Measurements from ENCODE around the gene S100B. TPM values are rescaled to one million over a fixed set of nuclear protein-coding genes. Genes with fewer than 3 reads are reported as not detected.

S100B gene
- total and polyA plus RNA-seq, 5 experiments from 2014 or later = 73.4 to 271 (median 92.4) TPM

DNA sequence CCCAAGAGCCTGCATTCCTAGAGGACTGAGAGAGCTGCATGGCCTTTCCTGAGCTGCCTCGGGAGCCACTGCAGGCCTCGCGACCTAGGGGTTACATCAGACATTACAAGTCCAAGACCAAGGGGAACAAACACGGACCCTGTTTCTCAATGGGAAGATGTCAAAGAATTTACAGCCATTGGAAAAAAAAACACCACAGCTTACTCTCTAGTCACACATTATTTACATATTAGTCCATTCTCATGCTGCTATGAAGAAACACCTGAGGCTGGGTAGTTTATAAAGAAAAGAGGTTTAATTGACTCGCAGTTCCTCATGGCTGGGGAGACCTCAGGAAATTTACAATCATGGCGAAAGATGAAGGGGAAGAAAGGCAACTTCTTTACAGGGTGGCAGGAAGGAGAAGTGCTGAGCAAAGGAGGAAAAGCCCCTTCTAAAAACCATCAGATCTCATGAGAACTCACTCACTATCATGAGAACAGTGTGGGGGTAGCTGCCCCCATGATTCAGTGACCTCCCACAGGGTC, 22.2 kb upstream of the S100B start:
- no peak for ATAC-seq

DNA sequence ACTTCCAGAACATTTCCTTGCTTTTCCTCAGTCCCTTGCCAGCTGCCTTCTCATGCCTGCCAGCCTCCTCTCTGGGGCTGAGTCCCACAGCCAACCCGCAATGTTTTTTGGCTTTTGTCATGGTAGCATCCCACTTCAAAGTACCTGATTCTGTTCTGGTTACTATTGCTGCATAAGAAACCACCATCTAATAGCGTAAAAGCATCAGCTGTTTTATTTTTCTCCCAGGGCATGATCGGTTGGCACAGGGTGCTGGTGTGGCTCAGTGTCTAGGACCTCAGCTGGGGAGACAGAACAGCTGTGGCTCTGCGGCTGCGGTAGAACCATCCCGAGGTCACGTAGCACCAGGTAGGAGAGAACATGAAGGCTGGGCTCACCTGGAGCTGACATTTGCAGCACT, 21.7 kb upstream of the S100B start:
- DNase-seq = peak in 8 of 10 donors; percentile 58 to 88 (median 76)
- peak; percentile 67 to 74 for ATAC-seq
- POLR2A ChIA-PET = interaction anchor here (1.3 to 10.8 kb wide), 10 partner anchors 8 to 168 kb away, joined by 3 to 265 read pairs (median 8); partner anchors contain the start of genes DIP2A, PRMT2 and S100B
- peaks cover 0 to 16% (median 3%) of the 10 kb centered on the region in 9 donors for H3K9me3 Mint-ChIP-seq
- H3K4me1 Mint-ChIP-seq = peaks cover 32 to 85% (median 68%) of the 10 kb centered on the region in 4 donors
- no peaks in the 10 kb centered on the region for H3K27me3 Mint-ChIP-seq
- peak overlapping the region; percentile 75 to 98 (median 96) for H3K27ac Mint-ChIP-seq
- peaks cover 0 to 14% (median 4%) of the 10 kb centered on the region in 3 donors for H3K36me3 Mint-ChIP-seq
- peak overlapping the region; percentile 13 to 84 (median 72) for H3K4me3 Mint-ChIP-seq

More for the DNA sequence above, 22.2 kb upstream of the S100B start:
- Mint-ChIP-seq H3K4me1 (peaks cover 30 to 82% (median 64%) of the 10 kb centered on the region in 4 donors), H3K36me3 (peaks cover 0 to 14% (median 4%) of the 10 kb centered on the region in 3 donors), H3K9me3 (peaks cover 0 to 16% (median 3%) of the 10 kb centered on the region in 9 donors), H3K4me3 (peak overlapping the region in 8 of 10 donors; percentile 64 to 84 (median 76)), H3K27me3 (no peaks in the 10 kb centered on the region), H3K27ac (peak overlapping the region; percentile 75 to 98 (median 96))
- POLR2A ChIA-PET = interaction anchor here (0.6 to 10.8 kb wide), 13 partner anchors 9 to 168 kb away, joined by 3 to 265 read pairs (median 6); partner anchors contain the start of genes DIP2A, PRMT2 and S100B
- DNase-seq = no peak

DNA sequence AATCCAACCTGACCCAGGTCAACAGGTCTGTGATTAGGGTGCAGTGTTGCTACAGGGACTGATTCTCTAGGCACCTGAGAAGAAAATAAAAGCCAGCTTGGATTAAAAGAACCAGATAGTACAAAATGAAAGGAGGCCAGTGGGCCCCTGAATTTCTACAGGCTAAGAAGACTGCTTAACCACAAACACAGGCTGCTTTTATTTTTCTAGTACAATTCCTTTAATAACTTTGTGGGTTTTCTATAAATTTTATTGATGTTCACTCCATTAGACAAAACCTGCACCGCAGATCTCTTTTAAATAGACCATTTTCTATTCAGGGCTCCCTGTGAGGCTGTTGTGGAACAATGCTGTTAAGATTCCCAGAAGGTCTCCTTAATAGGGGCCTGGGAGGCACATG, 20.9 kb upstream of the S100B start:
- no peak for ATAC-seq
- Mint-ChIP-seq H3K9me3 (peaks cover 0 to 16% (median 3%) of the 10 kb centered on the region in 9 donors), H3K4me1 (peaks cover 33 to 85% (median 71%) of the 10 kb centered on the region in 4 donors), H3K36me3 (peaks cover 0 to 14% (median 4%) of the 10 kb centered on the region in 3 donors), H3K27ac (peak overlapping the region; percentile 75 to 98 (median 96)), H3K4me3 (peak overlapping the region in 6 of 10 donors; percentile 8 to 77 (median 68)), H3K27me3 (no peaks in the 10 kb centered on the region)
- POLR2A ChIA-PET = interaction anchor here (1.3 to 10.8 kb wide), 5 partner anchors 10 to 94 kb away, joined by 3 to 265 read pairs (median 11); partner anchors contain the start of genes PRMT2 and S100B
- DNase-seq = no peak

DNA sequence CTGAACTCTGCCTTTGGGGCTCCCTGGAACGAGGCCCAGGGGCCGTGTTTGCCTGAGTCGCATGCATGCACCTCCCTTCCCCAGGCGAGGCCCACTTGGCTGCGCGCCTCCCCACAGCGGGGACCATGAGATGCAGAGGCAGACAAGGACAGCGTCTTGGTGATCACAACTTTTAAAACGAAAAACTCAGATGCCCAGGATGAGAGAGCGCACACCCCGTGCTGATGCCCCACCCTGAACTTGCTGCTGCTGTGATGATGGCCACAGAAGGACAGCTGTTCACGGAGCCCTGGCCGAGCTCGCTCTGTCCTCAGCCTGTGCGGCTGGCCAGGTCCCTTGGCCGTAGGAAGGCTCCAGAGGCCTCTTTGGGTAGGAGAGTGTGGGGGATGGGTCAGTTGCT, 19.2 kb upstream of the S100B start:
- H3K27ac Mint-ChIP-seq = peak overlapping the region in 9 of 10 donors; percentile 66 to 97 (median 84)
- peaks cover 41 to 92% (median 78%) of the 10 kb centered on the region in 4 donors for H3K4me1 Mint-ChIP-seq
- H3K9me3 Mint-ChIP-seq = peaks cover 0 to 17% (median 3%) of the 10 kb centered on the region in 9 donors
- ATAC-seq (no peak), DNase-seq (no peak)
- POLR2A ChIA-PET = interaction anchor here (0.6 to 10.8 kb wide), 6 partner anchors 12 to 72 kb away, joined by 3 to 265 read pairs (median 29); partner anchors contain the start of gene PRMT2
- peaks cover 0 to 14% (median 4%) of the 10 kb centered on the region in 3 donors for H3K36me3 Mint-ChIP-seq
- H3K4me3 Mint-ChIP-seq = peak overlapping the region in 1 of 10 donors; percentile 16
- no peaks in the 10 kb centered on the region for H3K27me3 Mint-ChIP-seq

DNA sequence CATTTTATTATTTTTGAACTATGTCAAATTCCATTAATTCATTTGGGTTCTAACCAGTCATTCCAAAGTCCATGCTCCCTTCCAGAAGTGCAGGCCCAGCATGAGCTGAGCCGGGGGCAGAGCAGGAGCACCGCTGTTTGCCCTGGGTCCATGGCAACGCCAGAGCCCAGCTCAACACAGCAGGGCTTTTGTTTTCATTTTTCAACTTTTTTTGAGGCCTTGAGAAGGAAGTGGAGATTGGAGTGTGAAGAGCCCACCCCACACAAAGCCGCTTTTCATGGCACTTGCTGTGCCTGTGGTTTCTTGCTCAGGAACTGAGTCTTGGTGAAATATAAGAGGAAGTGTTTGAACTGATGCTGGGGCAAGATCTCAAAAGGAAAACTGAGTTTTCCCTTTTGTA, 17.3 kb upstream of the S100B start:
- H3K9me3 Mint-ChIP-seq = peaks cover 0 to 17% (median 3%) of the 10 kb centered on the region in 9 donors
- DNase-seq = peak; percentile 17 to 88 (median 74)
- no peaks in the 10 kb centered on the region for H3K27me3 Mint-ChIP-seq
- peak; percentile 73 to 79 for ATAC-seq
- peak overlapping the region; percentile 90 to 100 (median 98) for H3K27ac Mint-ChIP-seq
- POLR2A ChIA-PET = interaction anchor here (0.9 to 10.8 kb wide), 15 partner anchors 14 to 198 kb away, joined by 3 to 265 read pairs (median 7); partner anchors contain the start of genes PRMT2 and S100B
- peaks cover 34 to 77% (median 64%) of the 10 kb centered on the region in 4 donors for H3K4me1 Mint-ChIP-seq
- H3K36me3 Mint-ChIP-seq = peaks cover 0 to 14% (median 4%) of the 10 kb centered on the region in 3 donors
- peak overlapping the region; percentile 53 to 74 (median 66) for H3K4me3 Mint-ChIP-seq

DNA sequence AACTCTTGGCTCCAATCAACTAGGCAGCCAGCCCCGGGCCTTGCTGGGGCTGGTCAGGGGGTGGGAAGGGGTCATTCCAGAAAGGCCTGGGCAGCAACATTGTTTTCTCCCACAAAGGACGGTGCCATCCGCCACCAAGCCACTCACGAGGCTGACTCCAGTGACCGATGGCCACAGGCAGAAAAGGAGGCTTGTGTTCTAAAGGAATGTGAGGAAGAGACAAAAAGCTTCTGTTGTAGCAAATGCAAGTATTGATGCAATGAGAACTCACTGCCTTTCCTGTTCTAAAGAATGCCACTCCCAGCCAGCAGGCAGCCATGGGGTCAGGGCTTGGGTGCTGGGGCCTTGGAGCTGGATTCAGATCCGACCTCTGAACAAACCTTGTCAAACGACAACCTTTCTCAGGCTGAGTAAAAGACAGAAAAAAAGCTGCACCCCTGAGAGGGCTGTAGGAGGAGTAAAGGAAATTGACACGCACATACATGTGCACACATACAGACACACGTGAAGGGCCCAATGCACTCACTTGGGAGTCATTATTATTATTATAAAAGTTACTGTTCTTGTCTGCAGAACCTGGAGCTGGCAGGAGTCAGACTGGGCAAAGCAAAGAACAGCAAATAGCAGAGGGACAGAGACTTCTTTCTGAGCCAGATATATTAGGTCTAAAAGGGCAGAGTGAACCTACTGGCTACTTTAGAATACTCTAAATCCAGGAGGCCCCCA, 16.7 kb upstream of the S100B start:
- Mint-ChIP-seq H3K4me3 (peak overlapping the region in 9 of 10 donors; percentile 53 to 74 (median 66)), H3K4me1 (peaks cover 33 to 77% (median 64%) of the 10 kb centered on the region in 4 donors), H3K27ac (peak overlapping the region; percentile 90 to 100 (median 98)), H3K27me3 (no peaks in the 10 kb centered on the region), H3K36me3 (peaks cover 0 to 14% (median 4%) of the 10 kb centered on the region in 3 donors), H3K9me3 (peaks cover 0 to 17% (median 3%) of the 10 kb centered on the region in 9 donors)
- POLR2A ChIA-PET = interaction anchor here (0.9 to 10.8 kb wide), 15 partner anchors 14 to 197 kb away, joined by 3 to 265 read pairs (median 7); partner anchors contain the start of genes PRMT2 and S100B
- peak in 3 of 10 donors; percentile 42 to 59 (median 56) for DNase-seq
- ATAC-seq = peak; percentile 35 to 47

DNA sequence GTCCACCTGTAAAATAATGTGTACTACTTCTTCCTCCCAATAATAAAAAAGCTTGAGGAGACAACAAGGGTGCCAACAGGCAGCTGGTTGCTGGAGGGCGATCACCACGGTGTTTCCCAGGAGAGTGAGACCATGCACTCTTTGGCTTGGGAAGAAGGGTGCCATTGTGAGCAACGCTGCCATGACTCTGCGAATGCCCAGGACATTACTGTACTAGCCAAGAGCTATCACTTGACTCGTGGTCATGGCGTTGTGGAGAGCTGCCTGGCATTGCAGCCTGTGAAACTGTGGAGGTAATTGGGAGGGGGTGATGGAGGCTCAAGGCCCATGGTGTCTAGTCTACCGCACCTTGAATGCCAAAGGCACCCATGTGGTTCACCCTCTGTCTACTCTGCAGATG, 16.0 kb upstream of the S100B start:
- ATAC-seq (no peak), DNase-seq (no peak)
- POLR2A ChIA-PET = interaction anchor here (1.1 to 10.8 kb wide), 8 partner anchors 13 to 89 kb away, joined by 3 to 265 read pairs (median 32); partner anchors contain the start of genes PRMT2 and S100B
- Mint-ChIP-seq H3K36me3 (peaks cover 0 to 8% (median 0%) of the 10 kb centered on the region in 3 donors), H3K27me3 (no peaks in the 10 kb centered on the region), H3K27ac (peak overlapping the region; percentile 90 to 100 (median 98)), H3K4me1 (peaks cover 35 to 77% (median 65%) of the 10 kb centered on the region in 4 donors), H3K9me3 (peaks cover 0 to 11% (median 0%) of the 10 kb centered on the region in 9 donors), H3K4me3 (peak overlapping the region in 6 of 10 donors; percentile 37 to 71 (median 53))

DNA sequence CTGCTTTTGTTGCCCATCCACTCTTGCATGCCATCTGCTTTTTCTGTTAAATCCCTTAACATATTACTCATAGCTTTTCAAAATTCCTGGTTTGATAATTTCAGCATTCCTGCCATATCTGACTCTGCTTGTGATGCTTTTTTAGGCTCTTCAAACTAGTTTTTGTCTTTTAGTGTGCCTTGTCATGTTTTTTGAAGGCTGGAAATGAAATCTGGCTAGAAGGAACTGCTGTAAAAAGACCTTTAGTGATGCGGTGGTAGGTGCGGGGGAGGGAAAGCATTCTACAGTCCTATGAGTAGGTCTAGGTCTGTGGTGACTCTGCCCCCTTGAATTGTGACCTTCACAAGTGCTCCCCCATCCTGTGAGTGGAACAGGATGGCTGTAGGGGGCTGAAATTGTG, 15.0 kb upstream of the S100B start:
- H3K27ac Mint-ChIP-seq = peak overlapping the region in 5 of 10 donors; percentile 97 to 100 (median 98)
- no peak for ATAC-seq
- H3K36me3 Mint-ChIP-seq = no peaks in the 10 kb centered on the region
- H3K9me3 Mint-ChIP-seq = peaks cover 0 to 4% (median 0%) of the 10 kb centered on the region in 9 donors
- DNase-seq = no peak
- POLR2A ChIA-PET = interaction anchor here (1.1 to 10.8 kb wide), 6 partner anchors 12 to 88 kb away, joined by 3 to 265 read pairs (median 56); partner anchors contain the start of genes PRMT2 and S100B
- no peak overlapping the region for H3K4me3 Mint-ChIP-seq
- H3K27me3 Mint-ChIP-seq = no peaks in the 10 kb centered on the region
- H3K4me1 Mint-ChIP-seq = peaks cover 39 to 78% (median 68%) of the 10 kb centered on the region in 4 donors

DNA sequence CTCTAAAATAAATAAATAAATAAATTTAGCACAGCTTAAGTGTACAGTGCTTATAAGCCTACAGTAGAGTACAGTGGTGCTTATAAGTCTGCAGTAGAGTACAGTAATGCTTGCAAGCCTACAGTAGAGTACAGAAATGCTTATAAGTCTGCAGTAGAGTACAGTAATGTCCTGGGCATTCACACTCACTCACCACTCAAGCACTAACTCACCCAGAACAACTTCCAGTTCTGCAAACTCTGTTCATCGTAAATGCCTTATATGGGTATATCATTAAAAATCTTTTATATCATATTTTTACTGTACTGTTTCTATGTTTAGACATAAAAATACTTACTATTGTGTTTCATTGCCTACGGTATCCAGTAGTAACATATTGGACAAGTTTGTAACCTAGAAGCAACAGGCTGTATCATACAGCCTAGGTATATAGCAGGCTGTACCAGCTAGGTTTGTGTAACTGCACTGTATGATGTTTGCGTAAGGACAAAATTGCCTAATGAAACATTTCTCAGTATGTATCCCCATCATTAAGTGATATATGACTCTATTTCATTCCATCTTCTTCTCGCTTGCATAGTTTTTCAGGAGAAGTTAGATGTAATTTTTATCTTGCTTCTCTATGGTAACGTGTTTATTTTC, 14.0 kb upstream of the S100B start:
- H3K36me3 Mint-ChIP-seq = no peaks in the 10 kb centered on the region

DNA sequence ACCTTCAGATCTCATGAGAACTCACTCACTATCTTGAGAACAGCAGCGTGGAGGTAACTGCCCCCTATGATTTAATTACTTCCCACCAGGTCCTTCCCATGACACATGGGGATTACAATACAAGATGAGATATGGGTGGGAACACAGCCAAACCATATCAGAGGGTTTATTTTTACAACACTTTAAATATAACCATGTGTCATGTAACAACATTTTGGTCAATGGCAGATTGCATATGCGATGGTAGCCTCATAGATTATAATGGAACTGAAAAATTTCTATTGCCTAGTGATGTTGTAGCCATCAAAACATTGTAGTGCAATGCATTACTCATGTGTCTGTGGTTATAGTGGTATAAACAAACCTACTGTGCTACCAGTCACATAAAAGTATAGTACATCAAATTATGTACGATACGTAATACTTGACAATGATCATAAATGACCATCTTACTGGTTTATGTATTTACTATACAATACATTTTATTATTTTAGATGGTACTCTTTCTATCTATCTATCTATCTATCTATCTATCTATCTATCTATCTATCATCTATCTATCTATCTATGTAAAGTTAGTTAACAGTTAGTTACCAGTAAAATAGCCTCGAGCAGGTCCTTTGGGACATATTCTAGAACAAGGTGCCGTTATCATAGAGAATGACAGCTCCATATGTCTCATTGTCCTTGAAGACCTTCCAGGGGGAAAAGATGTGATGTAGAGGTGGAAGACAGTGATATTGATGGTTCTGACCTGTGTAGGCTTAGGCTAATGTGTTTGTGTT, 12.6 kb upstream of the S100B start:
- Mint-ChIP-seq H3K4me3 (no peak overlapping the region), H3K4me1 (peaks cover 41 to 76% (median 58%) of the 10 kb centered on the region in 4 donors), H3K27me3 (no peaks in the 10 kb centered on the region), H3K27ac (peak overlapping the region in 3 of 10 donors; percentile 7 to 30 (median 20)), H3K36me3 (peaks cover 0 to 3% (median 0%) of the 10 kb centered on the region in 3 donors), H3K9me3 (peaks cover 0 to 8% (median 0%) of the 10 kb centered on the region in 9 donors)
- POLR2A ChIA-PET = interaction anchor here (0.9 to 10.8 kb wide), 7 partner anchors 9 to 65 kb away, joined by 3 to 265 read pairs (median 55); partner anchors contain the start of genes PRMT2 and S100B
- ATAC-seq (peak in 1 of 2 donors; percentile 7), DNase-seq (no peak)

More for the DNA sequence above, 14.0 kb upstream of the S100B start:
- DNase-seq (no peak), ATAC-seq (no peak)
- Mint-ChIP-seq H3K9me3 (peaks cover 0 to 4% (median 0%) of the 10 kb centered on the region in 9 donors), H3K4me1 (peaks cover 39 to 84% (median 68%) of the 10 kb centered on the region in 4 donors), H3K27ac (peak overlapping the region in 7 of 10 donors; percentile 24 to 97 (median 50)), H3K27me3 (no peaks in the 10 kb centered on the region), H3K4me3 (peak overlapping the region in 2 of 10 donors; percentile 6 to 10)
- POLR2A ChIA-PET = interaction anchor here (0.7 to 10.8 kb wide), 8 partner anchors 8 to 67 kb away, joined by 3 to 265 read pairs (median 30); partner anchors contain the start of genes PRMT2 and S100B

Data from naive thymus-derived CD8-positive, alpha-beta T cell (primary cell).